CD4-positive, alpha-beta T cell (primary cell): ENCODE data around the gene ZBTB7A. TPM values are rescaled to one million over a fixed set of nuclear protein-coding genes. Genes with fewer than 3 reads are reported as not detected.

Experiments used
- ATAC-seq: fragments of 200-7000 bp; cut with Tn5 transposase; one replicate; pipeline ENCODE4 v1.10.0; 2022; ENCODE audit warnings: mild to moderate bottlenecking; ENCODE audit not compliant: poor library complexity
- CTCF ChIA-PET: fragments of 350-600 bp; sonication (Branson Sonifier 250); formaldehyde crosslinking; loops from one replicate; lab custom pipeline; 2021; ENCODE audit warnings: antibody characterized with exemption, inconsistent platforms; lab: Charles Lee
- POLR2A ChIA-PET: fragments of 350-600 bp; sonication (Branson Sonifier 250); formaldehyde crosslinking; loops from one replicate; lab custom pipeline; 2021; ENCODE audit warnings: antibody characterized with exemption, inconsistent platforms; lab: Charles Lee
- DNase-seq, 14 experiments: peaks; one replicate each; pipeline ENCODE4 v3.0.0-alpha.2; 2013 to 2020; ENCODE audit warnings: mixed read lengths in 2 of 14
- H3K27ac ChIP-seq, 2 donors: one replicate each; pipeline versions ENCODE4 v1.5.1 to v1.7.0; 2013; ENCODE audit warnings: low read length in 2 of 2, low read depth in 1 of 2, mild to moderate bottlenecking in 1 of 2
- H3K27me3 ChIP-seq, 2 experiments: 1 replicate in 1 of 2; 2 replicates in 1 of 2; pipeline versions ENCODE4 v1.6.1 to v1.7.0; 2013; ENCODE audit warnings: low read length in 2 of 2, control low read depth in 1 of 2, mild to moderate bottlenecking in 1 of 2, moderate library complexity in 1 of 2; ENCODE audit not compliant: insufficient read depth in 2 of 2, control insufficient read depth in 1 of 2
- H3K36me3 ChIP-seq: one replicate; pipeline ENCODE4 v1.6.1; 2013; ENCODE audit warnings: low read length, control low read depth; ENCODE audit not compliant: insufficient read depth
- H3K4me1 ChIP-seq: one replicate; pipeline ENCODE4 v1.6.1; 2013; ENCODE audit warnings: low read length, control low read depth; ENCODE audit not compliant: insufficient read depth
- H3K4me3 ChIP-seq: one replicate; pipeline ENCODE4 v1.5.1; 2013; ENCODE audit warnings: mild to moderate bottlenecking, low read length, moderate library complexity
- H3K9me3 ChIP-seq, 2 experiments: 1 replicate in 1 of 2; 2 replicates in 1 of 2; pipeline versions ENCODE4 v1.6.1 to v1.7.0; 2013; ENCODE audit warnings: low read length in 2 of 2, mild to moderate bottlenecking in 2 of 2, control low read depth in 1 of 2, moderate library complexity in 1 of 2; ENCODE audit not compliant: control insufficient read depth in 1 of 2, insufficient read depth in 1 of 2
- H3K27ac Mint-ChIP-seq: one replicate; pipeline ENCODE4 v1.8.0; 2020; ENCODE audit warnings: mixed read lengths
- H3K27me3 Mint-ChIP-seq: one replicate; pipeline ENCODE4 v1.8.0; 2021; ENCODE audit warnings: mixed read lengths
- H3K36me3 Mint-ChIP-seq: one replicate; pipeline ENCODE4 v1.8.0; 2021; ENCODE audit warnings: low read depth, mixed read lengths
- H3K4me1 Mint-ChIP-seq: one replicate; pipeline ENCODE4 v1.8.0; 2021; ENCODE audit warnings: low read depth, mixed read lengths
- H3K4me3 Mint-ChIP-seq: one replicate; pipeline ENCODE4 v1.8.0; 2020; ENCODE audit warnings: mild to moderate bottlenecking, mixed read lengths
- H3K9me3 Mint-ChIP-seq: one replicate; pipeline ENCODE4 v1.8.0; 2020; ENCODE audit warnings: mixed read lengths
- intact Hi-C, 2 experiments: fragments of 100-400 bp; cut with DNase I in 1 of 2; cut with micrococcal nuclease in 1 of 2; formaldehyde crosslinking; loops; one replicate each; pipeline versions ENCODE4 v1.15.1 to v1.9.0; 2023 to 2025; cut with DNase I, micrococcal nuclease
- total RNA-seq, 174 experiments: library from RNA in 2 of 174; stranded (reverse) in 2 of 174; gene quantifications; one replicate each; pipeline ENCODE4 v1.2.3 and lab custom pipeline; 2021 to 2026
- TF ChIP-seq, protein P1 (sequence below): fragments of 200-600 bp; IDR thresholded peaks from one replicate; pipeline ENCODE4 v1.8.0; 2022; ENCODE audit warnings: antibody characterized with exemption, mild to moderate bottlenecking

Gene ZBTB7A
- total RNA-seq, 2 experiments from 2014 or later = 44.2 to 47.2 TPM

GRCh38 chr19:4010808-4011110 lies 55.9 kb downstream of the ZBTB7A start:
- H3K9me3 Mint-ChIP-seq = no peaks in the 10 kb centered on the region
- H3K27ac ChIP-seq = no peak overlapping the region
- H3K4me1 Mint-ChIP-seq = peaks cover 25% of the 10 kb centered on the region
- H3K4me1 ChIP-seq = peaks cover 76% of the 10 kb centered on the region
- DNase-seq = no peak
- TF ChIP-seq, protein P1, sequence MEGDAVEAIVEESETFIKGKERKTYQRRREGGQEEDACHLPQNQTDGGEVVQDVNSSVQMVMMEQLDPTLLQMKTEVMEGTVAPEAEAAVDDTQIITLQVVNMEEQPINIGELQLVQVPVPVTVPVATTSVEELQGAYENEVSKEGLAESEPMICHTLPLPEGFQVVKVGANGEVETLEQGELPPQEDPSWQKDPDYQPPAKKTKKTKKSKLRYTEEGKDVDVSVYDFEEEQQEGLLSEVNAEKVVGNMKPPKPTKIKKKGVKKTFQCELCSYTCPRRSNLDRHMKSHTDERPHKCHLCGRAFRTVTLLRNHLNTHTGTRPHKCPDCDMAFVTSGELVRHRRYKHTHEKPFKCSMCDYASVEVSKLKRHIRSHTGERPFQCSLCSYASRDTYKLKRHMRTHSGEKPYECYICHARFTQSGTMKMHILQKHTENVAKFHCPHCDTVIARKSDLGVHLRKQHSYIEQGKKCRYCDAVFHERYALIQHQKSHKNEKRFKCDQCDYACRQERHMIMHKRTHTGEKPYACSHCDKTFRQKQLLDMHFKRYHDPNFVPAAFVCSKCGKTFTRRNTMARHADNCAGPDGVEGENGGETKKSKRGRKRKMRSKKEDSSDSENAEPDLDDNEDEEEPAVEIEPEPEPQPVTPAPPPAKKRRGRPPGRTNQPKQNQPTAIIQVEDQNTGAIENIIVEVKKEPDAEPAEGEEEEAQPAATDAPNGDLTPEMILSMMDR = no peak
- H3K4me3 ChIP-seq = no peak overlapping the region
- ChIA-PET POLR2A (no interaction called here), CTCF (no interaction called here)
- H3K27ac Mint-ChIP-seq = no peak overlapping the region
- no peaks in the 10 kb centered on the region for H3K27me3 ChIP-seq
- intact Hi-C loops = no loop called here
- no peak overlapping the region for H3K4me3 Mint-ChIP-seq
- peaks cover 48% of the 10 kb centered on the region for H3K36me3 ChIP-seq
- ATAC-seq = no peak
- H3K27me3 Mint-ChIP-seq = no peaks in the 10 kb centered on the region
- H3K9me3 ChIP-seq = no peaks in the 10 kb centered on the region
- H3K36me3 Mint-ChIP-seq = peaks cover 26% of the 10 kb centered on the region

DNA sequence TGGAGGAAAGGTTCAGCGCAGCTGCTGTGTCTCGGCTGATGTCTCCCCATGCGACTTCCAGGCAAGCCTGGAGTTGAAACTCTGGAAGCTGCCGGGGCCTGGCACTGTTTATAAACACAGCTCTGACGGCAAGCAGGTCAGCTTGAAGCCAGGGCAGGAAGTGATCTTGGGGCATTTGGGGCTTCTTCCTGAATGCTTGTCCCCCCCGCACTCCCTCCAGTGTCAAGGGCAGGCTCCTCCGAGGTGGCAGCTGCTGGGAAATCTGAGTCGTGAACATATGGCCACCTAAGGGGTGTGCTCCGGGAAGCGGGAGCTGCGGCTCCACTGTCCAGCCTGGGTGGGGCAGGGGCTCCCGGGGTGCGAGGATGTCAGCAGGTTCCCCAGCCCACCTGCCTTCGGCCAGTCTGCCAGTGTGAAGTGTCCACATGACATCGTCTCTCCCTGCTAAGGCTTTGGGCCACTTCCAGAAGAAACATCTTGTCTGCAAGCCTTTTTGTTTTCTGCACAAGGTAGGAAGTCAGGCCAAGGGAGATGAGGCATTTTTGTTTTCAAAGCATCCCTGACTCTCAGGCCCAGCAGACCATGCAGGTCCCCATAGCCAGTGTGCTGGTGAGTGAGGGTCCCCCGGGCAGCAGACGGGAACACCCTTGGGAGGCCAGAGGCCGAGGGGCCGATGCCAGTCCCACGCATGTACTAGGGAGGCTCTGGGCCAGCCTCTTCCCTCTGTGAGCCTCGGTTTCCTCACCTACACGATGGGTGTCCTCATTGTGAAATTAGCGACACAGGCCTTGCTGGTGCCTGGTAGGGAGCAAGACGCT lies 56.5 kb downstream of the ZBTB7A start:
- peak overlapping the region; percentile 80 for H3K27ac Mint-ChIP-seq
- peaks cover 25% of the 10 kb centered on the region for H3K4me1 Mint-ChIP-seq
- DNase-seq (peak in 1 of 14 experiments; percentile 31), ATAC-seq (no peak)
- Histone ChIP-seq H3K36me3 (peaks cover 43% of the 10 kb centered on the region), H3K4me1 (peaks cover 71% of the 10 kb centered on the region), H3K4me3 (no peak overlapping the region), H3K27ac (no peak overlapping the region), H3K9me3 (no peaks in the 10 kb centered on the region), H3K27me3 (no peaks in the 10 kb centered on the region)
- no peaks in the 10 kb centered on the region for H3K27me3 Mint-ChIP-seq
- TF ChIP-seq, protein P1 = no peak
- POLR2A ChIA-PET = no interaction called here
- peaks cover 25% of the 10 kb centered on the region for H3K36me3 Mint-ChIP-seq
- CTCF ChIA-PET = no interaction called here
- H3K4me3 Mint-ChIP-seq = peak overlapping the region; percentile 88
- H3K9me3 Mint-ChIP-seq = no peaks in the 10 kb centered on the region
- intact Hi-C loops = loop anchor here (5.0 kb wide), 4 partner anchors 57 to 392 kb away; partner anchors contain the start of genes ANKRD24 (in 1 of the 2), CHAF1A (in 1 of the 2), MAP2K2 (in 1 of the 2) and SH3GL1 (in 1 of the 2)

DNA sequence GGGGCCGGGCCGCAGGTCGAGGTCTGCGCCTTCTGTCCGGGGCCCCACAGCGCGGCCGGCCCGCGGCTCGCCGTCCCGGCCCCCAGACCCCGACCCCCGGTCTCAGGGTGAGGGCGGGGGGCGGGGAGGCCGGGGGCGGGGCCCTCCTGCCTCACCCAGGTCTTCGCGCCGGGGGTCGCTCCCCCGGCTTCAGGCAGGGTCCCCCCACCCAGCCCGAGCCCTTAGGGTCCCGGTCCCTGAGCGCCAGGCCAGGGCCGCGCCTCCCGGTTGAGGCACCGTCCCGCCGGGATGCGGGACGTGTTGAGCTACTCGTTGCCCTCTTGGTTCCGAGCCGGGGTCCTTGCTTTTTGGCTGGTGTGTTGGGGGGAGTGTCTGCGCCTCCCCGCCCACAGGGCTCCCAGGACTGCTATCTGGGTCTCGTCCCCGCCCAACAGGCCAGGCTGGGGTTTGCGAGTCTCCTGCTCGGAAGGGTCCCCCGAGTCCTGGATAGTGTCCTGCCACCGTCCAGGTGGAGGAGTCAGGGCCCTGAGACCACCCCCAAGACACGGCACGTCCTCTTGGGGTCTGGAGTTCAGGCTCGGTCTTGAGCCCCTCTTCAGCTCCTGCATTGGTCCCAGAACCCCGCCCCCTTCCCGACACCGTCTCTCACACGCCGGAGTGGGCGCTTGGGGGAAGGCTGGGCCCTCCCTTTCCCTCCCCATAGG lies 58.7 kb downstream of the ZBTB7A start:
- Histone ChIP-seq H3K27me3 (no peaks in the 10 kb centered on the region), H3K27ac (no peak overlapping the region), H3K9me3 (no peaks in the 10 kb centered on the region), H3K4me1 (peaks cover 50% of the 10 kb centered on the region), H3K4me3 (peak overlapping the region; percentile 85), H3K36me3 (peaks cover 23% of the 10 kb centered on the region)
- POLR2A ChIA-PET = interaction anchor here (0.9 to 3.1 kb wide), 11 partner anchors 17 to 320 kb away, joined by 3 to 39 read pairs (median 6); partner anchors contain the start of genes EEF2 and MRPL54
- peak overlapping the region; percentile 89 for H3K4me3 Mint-ChIP-seq
- peak overlapping the region; percentile 80 for H3K27ac Mint-ChIP-seq
- DNase-seq (peak in 4 of 14 experiments; percentile 9 to 60 (median 34)), ATAC-seq (no peak)
- H3K4me1 Mint-ChIP-seq = peaks cover 22% of the 10 kb centered on the region
- CTCF ChIA-PET = interaction anchor here (1.2 to 3.0 kb wide), 5 partner anchors 17 to 362 kb away, joined by 3 to 32 read pairs (median 9); partner anchors contain the start of gene EEF2
- intact Hi-C loops = loop anchor here (1.0 to 5.0 kb wide), 8 partner anchors 18 to 394 kb away; partner anchors contain the start of genes ZBTB7A (in 2 of the 2), ANKRD24 (in 1 of the 2), CHAF1A (in 1 of the 2) and MAP2K2 (in 1 of the 2)
- H3K27me3 Mint-ChIP-seq = no peaks in the 10 kb centered on the region
- peaks cover 8% of the 10 kb centered on the region for H3K36me3 Mint-ChIP-seq
- TF ChIP-seq, protein P1 = no peak
- H3K9me3 Mint-ChIP-seq = no peaks in the 10 kb centered on the region
